Endodermal cell (in vitro differentiated cells): Measurements from ENCODE around the gene OR52B2. TPM values are rescaled to one million over a fixed set of nuclear protein-coding genes. Genes with fewer than 3 reads are reported as not detected.

Source experiments
- DNase-seq: peaks from one replicate; pipeline ENCODE4 v3.0.0-alpha.2; 2017
- H3K27ac ChIP-seq: 2 replicates; pipeline ENCODE4 v1.5.1; 2013; ENCODE audit warnings: mild to moderate bottlenecking, low read depth, low read length, moderate library complexity
- H3K27me3 ChIP-seq: 2 replicates; pipeline ENCODE4 v1.6.1; 2013; ENCODE audit warnings: mild to moderate bottlenecking, low read length, moderate library complexity; ENCODE audit not compliant: insufficient read depth, control insufficient read depth, poor library complexity, severe bottlenecking
- H3K36me3 ChIP-seq: 2 replicates; pipeline ENCODE4 v1.7.0; 2013; ENCODE audit warnings: mild to moderate bottlenecking, low read length, moderate library complexity; ENCODE audit not compliant: control insufficient read depth, insufficient read depth
- H3K4me1 ChIP-seq: one replicate; pipeline ENCODE4 v1.7.0; 2013; ENCODE audit warnings: low read length; ENCODE audit not compliant: control insufficient read depth, insufficient read depth
- H3K4me3 ChIP-seq: 2 replicates; pipeline ENCODE4 v1.5.1; 2013; ENCODE audit warnings: mild to moderate bottlenecking, low read length, moderate library complexity
- H3K9ac ChIP-seq: 2 replicates; pipeline ENCODE4 v1.6.1; 2013; ENCODE audit warnings: mild to moderate bottlenecking, low read length, moderate library complexity; ENCODE audit not compliant: poor library complexity, severe bottlenecking; ENCODE audit errors: extremely low read depth
- H3K9me3 ChIP-seq: 2 replicates; pipeline ENCODE4 v1.6.1; 2013; ENCODE audit warnings: mild to moderate bottlenecking, low read length, moderate library complexity; ENCODE audit not compliant: control insufficient read depth
- H3K27ac Mint-ChIP-seq: 2 replicates; pipeline ENCODE4 v1.8.0; 2020; ENCODE audit warnings: mixed read lengths
- H3K27me3 Mint-ChIP-seq: 2 replicates; pipeline ENCODE4 v1.8.0; 2021; ENCODE audit warnings: mild to moderate bottlenecking, mixed read lengths; ENCODE audit not compliant: insufficient read depth
- H3K36me3 Mint-ChIP-seq: 2 replicates; pipeline ENCODE4 v1.8.0; 2020; ENCODE audit warnings: low read depth, mixed read lengths
- H3K4me1 Mint-ChIP-seq: 2 replicates; pipeline ENCODE4 v1.8.0; 2020; ENCODE audit warnings: mixed read lengths
- H3K4me3 Mint-ChIP-seq: 2 replicates; pipeline ENCODE4 v1.8.0; 2020; ENCODE audit warnings: mild to moderate bottlenecking, moderate library complexity, mixed read lengths
- H3K9me3 Mint-ChIP-seq: 2 replicates; pipeline ENCODE4 v1.8.0; 2020; ENCODE audit warnings: mild to moderate bottlenecking, mixed read lengths
- CTCF ChIP-seq: fragments of 200-600 bp; sonication (generic); conservative IDR thresholded peaks from 2 replicates; pipeline ENCODE4 v1.5.0; 2021; ENCODE audit warnings: antibody characterized with exemption, mild to moderate bottlenecking
- WGBS, 2 experiments: methylation state at CpG; one replicate each; pipeline versions ENCODE4 v1.1.5 to v1.1.7; 2013; ENCODE audit warnings: missing lambda C conversion rate in 2 of 2, mixed read lengths in 1 of 2; ENCODE audit not compliant: insufficient coverage in 1 of 2, insufficient read length in 1 of 2; 5-methylcytosine and 5-hydroxymethylcytosine counted together
- total RNA-seq, 2 donors: library from RNA; stranded (reverse); fragmentation: NEBNext Ultra II Directional in 1 of 2; extraction: Animal tissue kit (Norgen Biotek cat#: 25700) in 1 of 2; gene quantifications; 2 replicates in 1 of 2; 3 replicates in 1 of 2; pipeline ENCODE4 v1.2.1, GENCODE V29; 2021

OR52B2 gene
- total RNA-seq, 2 donors from 2014 or later, result not detected

- no peak for TF ChIP-seq CTCF
- no peak overlapping the region for H3K9ac ChIP-seq
- H3K36me3 ChIP-seq, result no peaks in the 10 kb centered on the region
- Mint-ChIP-seq H3K4me1 (peaks cover 8% of the 10 kb centered on the region), H3K27ac (no peak overlapping the region), H3K36me3 (no peaks in the 10 kb centered on the region), H3K4me3 (no peak overlapping the region), H3K9me3 (peaks cover 7% of the 10 kb centered on the region), H3K27me3 (no peaks in the 10 kb centered on the region)
- H3K9me3 ChIP-seq, result no peaks in the 10 kb centered on the region
- H3K4me1 ChIP-seq, result no peaks in the 10 kb centered on the region
- H3K27ac ChIP-seq, result no peak overlapping the region
- no peak overlapping the region for H3K4me3 ChIP-seq
- no peaks in the 10 kb centered on the region for H3K27me3 ChIP-seq
- DNase-seq, result no peak
Observed at GRCh38 chr11:6191742-6192141, 21.6 kb upstream of the OR52B2 start.

- Mint-ChIP-seq H3K4me3 (no peak overlapping the region), H3K4me1 (peaks cover 9% of the 10 kb centered on the region), H3K9me3 (peaks cover 25% of the 10 kb centered on the region), H3K36me3 (peaks cover 2% of the 10 kb centered on the region), H3K27ac (no peak overlapping the region), H3K27me3 (peaks cover 1% of the 10 kb centered on the region)
- TF ChIP-seq CTCF, result no peak
- Histone ChIP-seq H3K9me3 (peaks cover 14% of the 10 kb centered on the region), H3K27ac (no peak overlapping the region), H3K4me1 (no peaks in the 10 kb centered on the region), H3K36me3 (no peaks in the 10 kb centered on the region), H3K4me3 (no peak overlapping the region), H3K27me3 (no peaks in the 10 kb centered on the region), H3K9ac (no peak overlapping the region)
- no peak for DNase-seq
- WGBS, 2 experiments, result 78 to 80% methylated on average over 2 of the region's 2 CpGs
Observed at GRCh38 chr11:6175440-6175839, 5.3 kb upstream of the OR52B2 start.

- Histone ChIP-seq H3K9me3 (peaks cover 5% of the 10 kb centered on the region), H3K9ac (no peak overlapping the region), H3K4me1 (peaks cover 8% of the 10 kb centered on the region), H3K27me3 (no peaks in the 10 kb centered on the region), H3K27ac (no peak overlapping the region), H3K36me3 (no peaks in the 10 kb centered on the region), H3K4me3 (no peak overlapping the region)
- 78 to 100% methylated on average over 2 to 7 of the region's 7 CpGs for WGBS, 2 experiments
- H3K4me3 Mint-ChIP-seq, result no peak overlapping the region
- peak; percentile 60 for DNase-seq
- no peaks in the 10 kb centered on the region for H3K9me3 Mint-ChIP-seq
- H3K27ac Mint-ChIP-seq, result peak overlapping the region; percentile 40
- H3K27me3 Mint-ChIP-seq, result no peaks in the 10 kb centered on the region
- H3K36me3 Mint-ChIP-seq, result no peaks in the 10 kb centered on the region
- peaks cover 19% of the 10 kb centered on the region for H3K4me1 Mint-ChIP-seq
- TF ChIP-seq CTCF, result no peak
Observed at GRCh38 chr11:6156628-6157359, 13.3 kb downstream of the OR52B2 start.
